Panc1 (cell line): ENCODE results near the gene MYT1. TPM values are rescaled to one million over a fixed set of nuclear protein-coding genes. Genes with fewer than 3 reads are reported as not detected.
"Not testable (repeated sequence)": the region's sequence is repeated elsewhere in the genome, so short reads cannot be mapped to it uniquely, and the experiment has no call there.

ENCODE experiments used
- ATAC-seq: fragments of 200-7000 bp; cut with Tn5 transposase; 2 replicates; pipeline ENCODE4 v1.9.1; 2020; ENCODE audit warnings: mild to moderate bottlenecking, moderate library complexity
- BruUV-seq: library from RNA; stranded (reverse); fragments of 400-500 nt; replicated peaks from 2 replicates; lab custom pipeline; 2021; lab: Mats Ljungman, UMichigan
- CTCF ChIA-PET: fragments of 300-600 bp; sonication (Branson Sonifier 250); formaldehyde crosslinking; loops from one replicate; lab custom pipeline; 2022; ENCODE audit warnings: antibody characterized with exemption; lab: Charles Lee
- POLR2A ChIA-PET: fragments of 300-600 bp; sonication (Branson Sonifier 250); formaldehyde crosslinking; loops from one replicate; lab custom pipeline; 2022; ENCODE audit warnings: antibody characterized with exemption; lab: Charles Lee
- DNase-seq: peaks from one replicate; pipeline ENCODE4 v3.0.0-alpha.2; 2010; ENCODE audit warnings: low read depth, low spot score
- H3K27ac ChIP-seq: 2 replicates; pipeline ENCODE4 v1.5.1; 2011; ENCODE audit warnings: mild to moderate bottlenecking, low read length, inconsistent platforms
- H3K27me3 ChIP-seq: fragments of 200-500 bp; sonication (Bioruptor generic); 2 replicates; pipeline ENCODE4 v1.6.0; 2014; ENCODE audit warnings: low read length, inconsistent platforms; ENCODE audit not compliant: control insufficient read depth, insufficient read depth
- H3K36me3 ChIP-seq: fragments of 200-500 bp; sonication (Bioruptor generic); 2 replicates; pipeline ENCODE4 v1.5.1; 2014; ENCODE audit warnings: inconsistent platforms, mild to moderate bottlenecking, low read length, moderate library complexity; ENCODE audit not compliant: control insufficient read depth, insufficient read depth
- H3K4me1 ChIP-seq: 2 replicates; pipeline ENCODE4 v1.5.1; 2011; ENCODE audit warnings: inconsistent platforms, mild to moderate bottlenecking, low read length, moderate library complexity; ENCODE audit not compliant: control insufficient read depth, insufficient read depth
- H3K4me3 ChIP-seq, 2 experiments: 2 replicates each; pipeline ENCODE4 v1.5.1; 2011 to 2012; ENCODE audit warnings: low read depth in 2 of 2, low read length in 2 of 2, mild to moderate bottlenecking in 2 of 2, inconsistent platforms in 1 of 2, moderate library complexity in 1 of 2
- H3K9me3 ChIP-seq: fragments of 200-500 bp; sonication (Bioruptor generic); 2 replicates; pipeline ENCODE4 v1.5.1; 2014; ENCODE audit warnings: low read depth, mild to moderate bottlenecking, inconsistent platforms, low read length, moderate library complexity; ENCODE audit not compliant: control insufficient read depth, insufficient read depth
- CTCF ChIP-seq: fragments of 450-650 bp; IDR thresholded peaks from 2 replicates; pipeline ENCODE4 v1.5.1; 2017; ENCODE audit warnings: mild to moderate bottlenecking
- POLR2AphosphoS5 ChIP-seq: IDR thresholded peaks from 2 replicates; pipeline ENCODE4 v1.6.1; 2012; ENCODE audit warnings: mild to moderate bottlenecking, low read depth, low read length, moderate library complexity
- REST ChIP-seq, 2 experiments: IDR thresholded peaks; 2 replicates each; pipeline ENCODE4 v1.6.1; 2011 to 2012; ENCODE audit warnings: low read depth in 2 of 2, control low read depth in 1 of 2, low read length in 1 of 2, mild to moderate bottlenecking in 1 of 2, moderate library complexity in 1 of 2; ENCODE audit not compliant: insufficient read depth in 1 of 2
- SIN3A ChIP-seq: IDR thresholded peaks from 2 replicates; pipeline ENCODE4 v1.6.1; 2012; ENCODE audit warnings: low read depth, mild to moderate bottlenecking, low read length, moderate library complexity, borderline replicate concordance; ENCODE audit not compliant: insufficient read depth
- TCF7L2 ChIP-seq: IDR thresholded peaks from 2 replicates; pipeline ENCODE4 v1.6.1; 2011; ENCODE audit warnings: mild to moderate bottlenecking, low read depth, low read length, inconsistent platforms
- in situ Hi-C: cut with HindIII; loops from 2 replicates; pipeline ENCODE4 v1.10.0; 2016; ENCODE audit warnings: low sequenced_read_pairs, low pct_unique_long_range_greater_than_20kb
- intact Hi-C: fragments of 100-400 bp; cut with micrococcal nuclease; formaldehyde crosslinking; loops from one replicate; pipeline ENCODE4 v1.10.0; 2022; ENCODE audit not compliant: unreplicated experiment
- total RNA-seq: library from RNA; stranded (reverse); gene quantifications from one replicate; pipeline ENCODE4 v1.2.1, GENCODE V29; 2021; ENCODE audit not compliant: unreplicated experiment

Gene MYT1
- total RNA-seq, 1 experiment from 2014 or later: 0.41 TPM

- intact Hi-C loops: no loop called here
- TF ChIP-seq SIN3A: no peak
- ChIA-PET POLR2A (no interaction called here), CTCF (no interaction called here)
- Histone ChIP-seq H3K4me1 (no peaks in the 10 kb centered on the region), H3K36me3 (no peaks in the 10 kb centered on the region), H3K27ac (no peak overlapping the region), H3K4me3 (no peak overlapping the region), H3K9me3 (no peaks in the 10 kb centered on the region), H3K27me3 (no peaks in the 10 kb centered on the region)
- ATAC-seq (no peak), DNase-seq (no peak)
- in situ Hi-C loops: no loop called here
- BruUV-seq: no TSS peak
Observed at GRCh38 chr20:64176971-64177370, 12.7 kb downstream of the MYT1 start.

- H3K4me1 ChIP-seq: no peaks in the 10 kb centered on the region
- no peaks in the 10 kb centered on the region for H3K9me3 ChIP-seq
- H3K27me3 ChIP-seq: no peaks in the 10 kb centered on the region
- H3K36me3 ChIP-seq: no peaks in the 10 kb centered on the region
- intact Hi-C loops (no loop called here), in situ Hi-C loops (no loop called here)
- no peak overlapping the region for H3K27ac ChIP-seq
- ATAC-seq (no peak), DNase-seq (no peak)
- no TSS peak for BruUV-seq
- CTCF ChIA-PET: no interaction called here
- no peak overlapping the region for H3K4me3 ChIP-seq
- TF ChIP-seq REST (IDR thresholded peaks at IDR 0.05; ENCODE audit: insufficient read depth in 1 of 2, low read depth in 2 of 2, low read length in 1 of 2) (no peak), SIN3A (no peak), CTCF (no peak), POLR2AphosphoS5 (no peak), TCF7L2 (no peak)
- POLR2A ChIA-PET: no interaction called here
Observed at GRCh38 chr20:64177384-64177783, 13.1 kb downstream of the MYT1 start.

GRCh38 chr20:64177787-64178186 is 13.5 kb downstream of the MYT1 start:
- BruUV-seq: no TSS peak
- H3K27ac ChIP-seq: no peak overlapping the region
- H3K27me3 ChIP-seq: no peaks in the 10 kb centered on the region
- POLR2A ChIA-PET: no interaction called here
- in situ Hi-C loops: no loop called here
- TF ChIP-seq TCF7L2 (no peak), REST (IDR thresholded peaks at IDR 0.05; ENCODE audit: insufficient read depth in 1 of 2, low read depth in 2 of 2, low read length in 1 of 2) (no peak), SIN3A (no peak), CTCF (no peak), POLR2AphosphoS5 (no peak)
- ATAC-seq: peak; percentile 45; the same call in 1 of the 2 replicates
- H3K36me3 ChIP-seq: no peaks in the 10 kb centered on the region
- H3K4me3 ChIP-seq: no peak overlapping the region
- intact Hi-C loops: no loop called here
- H3K4me1 ChIP-seq: no peaks in the 10 kb centered on the region
- no peak for DNase-seq
- H3K9me3 ChIP-seq: no peaks in the 10 kb centered on the region
- CTCF ChIA-PET: no interaction called here

- DNase-seq, ATAC-seq, H3K4me1 ChIP-seq, in situ Hi-C loops, H3K4me3 ChIP-seq, H3K27ac ChIP-seq, H3K27me3 ChIP-seq, BruUV-seq, H3K36me3 ChIP-seq, CTCF ChIA-PET, intact Hi-C loops, H3K9me3 ChIP-seq, POLR2A ChIA-PET: not testable (repeated sequence)
Observed at GRCh38 chr20:64178925-64179324, 14.7 kb downstream of the MYT1 start.
